Fibroblast of mammary gland (primary cell): Measurements from ENCODE around the gene TFEC.

Experiments used
- DNase-seq: peaks from one replicate; pipeline ENCODE4 v3.0.0-alpha.2; 2010; ENCODE audit warnings: low read depth
- H3K4me3 ChIP-seq: 2 replicates; pipeline ENCODE4 v1.5.1; 2011; ENCODE audit warnings: low read depth, mild to moderate bottlenecking, low read length, moderate library complexity; ENCODE audit not compliant: control insufficient read depth
- CTCF ChIP-seq: conservative IDR thresholded peaks from 2 replicates; pipeline ENCODE4 v1.5.1; 2011; ENCODE audit warnings: low read depth, low read length, inconsistent platforms; ENCODE audit not compliant: control insufficient read depth, insufficient read depth

TFEC gene

GRCh38 chr7:115962340-115962739 lies 68.2 kb downstream of the TFEC start:
- no peak for TF ChIP-seq CTCF
- DNase-seq, result no peak
- no peak overlapping the region for H3K4me3 ChIP-seq

GRCh38 chr7:115953592-115954255 lies 76.8 kb downstream of the TFEC start:
- no peak overlapping the region for H3K4me3 ChIP-seq
- DNase-seq, result no peak
- no peak for TF ChIP-seq CTCF

- no peak for DNase-seq
- H3K4me3 ChIP-seq, result no peak overlapping the region
- TF ChIP-seq CTCF, result no peak
These were observed 77.7 kb downstream of the TFEC start for GRCh38 chr7:115952832-115953231.

- TF ChIP-seq CTCF, result no peak
- no peak for DNase-seq
- no peak overlapping the region for H3K4me3 ChIP-seq
These were observed 79.0 kb downstream of the TFEC start for GRCh38 chr7:115951547-115951946.

- no peak overlapping the region for H3K4me3 ChIP-seq
- peak; percentile 49 for DNase-seq
- no peak for TF ChIP-seq CTCF
These were observed 88.8 kb downstream of the TFEC start for GRCh38 chr7:115941703-115942268.

- no peak overlapping the region for H3K4me3 ChIP-seq
- no peak for TF ChIP-seq CTCF
- DNase-seq, result no peak
These were observed 90.0 kb downstream of the TFEC start for GRCh38 chr7:115940460-115941060.
